SKM-1 (cell line): Measurements from ENCODE around the gene KCTD5.
A peak's percentile ranks its signal among the peaks of the same experiment; 100 is the strongest.

ENCODE experiments used
- DNase-seq: peaks from one replicate; lab custom pipeline; 2025; ENCODE audit not compliant: unreplicated experiment; lab: John Stamatoyannopoulos, UW

The KCTD5 gene

GRCh38 chr16:2708955-2709587 is 26.7 kb downstream of the KCTD5 start:
- no peak for DNase-seq

DNA sequence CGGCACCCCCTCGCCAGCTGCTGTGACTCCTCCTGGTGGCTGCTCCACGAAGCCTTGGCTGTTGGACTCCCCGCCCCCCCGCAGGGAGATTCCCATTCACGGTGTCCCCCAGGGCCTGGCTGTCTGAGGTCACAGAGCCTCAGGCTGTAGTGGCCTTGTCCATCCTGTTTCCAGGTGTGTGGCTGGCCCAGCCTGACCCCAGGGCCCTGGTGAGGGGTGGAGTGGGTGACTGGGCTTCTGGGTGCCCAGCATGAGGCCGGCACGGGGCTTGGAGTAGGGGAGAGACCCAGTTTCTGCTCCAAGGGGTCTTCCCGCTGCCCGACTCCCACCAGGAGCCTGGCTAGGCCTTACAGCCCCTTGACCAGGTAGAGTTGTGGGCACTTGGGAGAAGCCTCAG is 27.3 kb downstream of the KCTD5 start:
- no peak for DNase-seq

DNA sequence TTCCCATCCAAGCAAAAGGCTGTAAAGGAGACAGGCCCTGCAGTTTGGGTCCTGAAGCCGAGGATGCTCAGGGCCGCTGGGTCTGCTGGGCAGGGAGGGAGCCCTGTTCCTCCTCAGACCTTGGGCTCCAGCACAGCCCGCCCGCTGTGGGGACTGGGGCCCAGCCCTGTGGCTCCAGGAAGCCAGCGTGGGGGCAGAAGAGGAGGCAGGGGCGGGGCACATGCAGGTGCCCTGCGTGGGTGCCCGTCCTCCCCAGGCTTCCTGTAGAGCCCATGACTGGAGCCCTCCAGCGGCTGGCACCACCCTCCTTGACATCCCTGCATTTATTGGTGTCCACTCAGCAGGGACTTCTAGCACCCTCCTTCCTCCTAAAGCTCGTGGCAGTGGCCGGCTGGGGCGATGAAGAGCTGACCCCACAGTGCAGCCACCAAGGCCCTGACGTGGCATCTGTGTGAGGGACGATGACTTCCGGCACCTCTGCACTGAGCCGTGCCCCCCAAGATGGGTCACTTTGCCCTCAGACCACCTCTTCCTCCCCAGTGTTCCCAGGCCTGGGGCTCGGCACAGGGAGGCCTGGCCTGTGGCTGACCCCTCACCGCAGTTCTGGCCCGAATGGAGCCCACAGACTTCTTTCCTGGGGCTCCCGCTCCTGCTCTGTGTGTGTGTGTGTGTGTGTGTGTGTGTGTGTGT is 27.8 kb downstream of the KCTD5 start:
- no peak for DNase-seq

DNA sequence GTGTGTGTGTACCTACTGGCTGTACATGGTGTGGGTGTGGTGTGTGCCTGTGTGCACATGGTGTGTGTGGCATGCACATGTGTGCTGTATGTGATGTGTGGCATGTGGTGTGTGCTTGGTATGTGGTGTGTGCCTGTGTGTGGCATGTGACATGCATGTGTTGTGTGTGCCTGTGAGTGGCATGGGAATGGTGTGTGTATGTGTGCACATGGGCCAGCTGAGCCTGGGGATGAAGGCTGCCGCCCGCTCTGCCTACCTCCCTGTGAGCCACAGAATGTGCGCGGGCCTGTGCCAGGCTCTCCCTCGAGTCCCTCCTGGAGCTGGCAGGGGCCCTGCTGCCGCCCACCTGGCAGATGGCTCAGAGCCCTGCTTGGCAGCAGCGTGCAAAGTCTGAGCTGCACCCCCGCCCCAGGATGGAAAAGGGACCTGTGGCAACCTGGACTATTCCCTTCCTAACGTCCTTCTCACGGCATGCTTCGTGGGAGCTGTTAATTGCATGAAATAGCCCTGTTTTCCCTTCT is 28.4 kb downstream of the KCTD5 start:
- DNase-seq, result no peak

GRCh38 chr16:2711370-2712062 is 29.2 kb downstream of the KCTD5 start:
- no peak for DNase-seq

DNA sequence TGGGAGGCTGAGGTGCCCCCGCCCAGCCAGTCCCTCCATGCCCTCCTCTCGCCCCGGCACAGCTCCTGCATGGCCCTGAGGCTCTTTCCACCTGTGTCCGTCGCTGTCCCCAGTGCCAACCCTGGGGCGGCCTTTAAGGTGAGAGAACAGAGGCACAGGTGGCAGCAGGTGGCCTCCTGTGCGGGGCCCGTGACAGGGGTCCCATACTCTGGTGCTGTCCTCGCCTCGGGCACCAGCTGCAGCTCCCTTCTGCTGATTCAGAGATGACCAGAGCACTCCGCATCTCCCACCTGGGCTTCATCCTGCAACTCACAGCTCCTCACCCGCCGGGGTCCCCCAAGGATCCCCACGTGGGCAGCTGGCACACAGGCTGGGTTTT is 29.7 kb downstream of the KCTD5 start:
- no peak for DNase-seq

- no peak for DNase-seq
These were observed 30.2 kb downstream of the KCTD5 start for GRCh38 chr16:2712546-2712945.

DNA sequence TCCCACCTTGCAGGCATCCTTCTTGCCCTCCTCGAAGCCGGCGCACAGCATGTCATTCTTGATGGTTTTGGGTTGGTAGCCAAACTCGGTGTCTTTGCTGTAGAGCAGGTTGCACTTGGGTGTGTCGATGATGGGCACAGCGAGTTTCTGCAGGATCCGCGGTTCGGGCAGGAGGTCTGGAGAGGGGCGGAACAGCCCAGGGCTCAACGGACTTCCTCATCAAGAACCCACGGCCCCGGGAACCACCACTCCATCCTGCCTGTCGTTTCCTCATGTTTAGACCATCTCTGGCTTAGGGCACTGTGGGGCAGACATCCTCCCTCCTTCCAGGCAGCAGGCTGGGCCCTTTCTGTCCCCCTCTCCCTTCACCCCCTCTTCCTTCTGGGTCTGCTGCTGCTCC is 31.2 kb downstream of the KCTD5 start:
- DNase-seq, result no peak

GRCh38 chr16:2713985-2714774 is 31.9 kb downstream of the KCTD5 start:
- no peak for DNase-seq

GRCh38 chr16:2715064-2715463 is 32.7 kb downstream of the KCTD5 start:
- DNase-seq, result no peak

DNA sequence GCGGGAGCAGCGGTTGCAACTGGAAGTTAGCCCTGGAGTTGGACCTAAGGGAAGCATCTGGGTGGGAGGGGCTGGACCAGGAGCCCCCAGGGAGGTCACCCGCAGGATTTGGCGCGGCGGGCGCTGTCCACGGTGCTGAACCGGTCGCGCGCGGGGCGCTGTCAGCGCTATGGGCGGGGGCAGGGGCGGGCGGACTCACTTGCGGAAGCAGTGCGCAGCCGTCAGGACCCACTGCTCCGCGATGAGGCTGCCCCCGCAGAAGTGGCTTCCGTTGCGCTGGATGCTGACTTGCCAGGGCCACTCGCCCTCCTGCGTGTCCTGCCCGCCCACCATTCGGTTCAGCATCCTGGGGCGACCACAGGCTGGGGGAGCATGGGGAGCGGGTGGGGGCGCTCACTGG is 33.2 kb downstream of the KCTD5 start:
- no peak for DNase-seq

DNA sequence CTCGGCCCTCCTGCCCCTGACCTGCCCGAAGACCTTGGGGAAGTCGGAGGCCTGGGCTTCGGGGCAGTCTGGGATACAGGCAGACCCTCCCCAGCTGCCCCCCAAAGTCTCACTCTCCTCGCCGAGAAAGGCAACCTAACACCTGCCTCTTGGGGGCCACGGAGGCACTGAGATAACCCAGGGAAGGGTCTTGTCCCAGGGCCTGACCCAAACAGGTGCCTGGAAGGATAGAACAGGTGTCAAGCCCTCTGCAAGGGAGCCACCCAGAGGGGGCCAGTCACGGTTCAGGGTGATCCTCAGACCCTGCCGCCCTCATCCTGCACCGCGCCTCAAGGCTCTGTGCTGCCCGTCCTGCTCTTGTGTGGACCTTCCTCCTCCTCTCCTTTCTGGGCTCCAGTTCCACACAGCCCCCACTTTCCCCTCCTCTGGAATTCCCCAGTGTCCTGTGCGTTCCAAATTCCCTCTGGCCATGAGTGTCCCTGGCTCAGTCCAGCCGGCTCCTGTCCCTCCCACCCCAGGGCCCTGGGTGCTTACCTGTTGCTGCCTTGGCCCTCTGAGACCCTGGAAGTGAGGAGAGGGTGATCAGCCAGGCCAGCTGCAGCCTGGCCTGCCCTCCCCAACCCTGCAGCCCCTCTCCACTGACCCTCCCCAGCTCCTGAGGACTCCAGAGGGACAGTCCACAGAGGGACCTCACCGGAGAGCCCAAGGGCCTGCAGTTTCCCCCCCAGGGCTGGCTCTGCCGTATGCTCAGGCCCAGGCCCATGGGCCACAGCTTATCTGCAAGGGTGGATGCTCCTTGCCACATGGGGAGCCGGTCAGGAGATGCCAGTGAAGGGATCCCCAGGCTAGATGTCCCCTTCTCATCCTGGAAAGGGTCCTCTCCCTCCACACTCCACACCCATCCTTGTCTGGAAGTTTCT is 33.9 kb downstream of the KCTD5 start:
- no peak for DNase-seq

DNA sequence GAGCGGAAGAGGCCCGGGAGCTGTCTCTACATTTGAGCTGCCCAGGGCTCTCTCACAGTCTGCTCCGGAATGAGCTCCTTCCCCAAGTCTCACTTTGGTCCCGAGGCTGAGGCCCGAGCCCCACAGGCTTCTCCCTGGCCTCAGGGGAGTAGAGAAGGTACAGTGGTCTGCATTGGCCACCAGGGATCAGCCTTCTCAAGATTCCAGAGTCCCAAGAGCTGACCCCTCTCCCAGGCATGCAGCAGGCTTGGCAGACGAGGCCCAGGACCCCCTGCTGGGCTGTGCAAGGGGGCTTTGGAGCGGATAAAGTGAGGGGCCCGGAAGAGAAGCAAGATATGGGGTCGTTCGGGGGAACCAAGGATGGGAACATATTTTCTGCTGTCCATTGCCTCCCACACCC is 34.6 kb downstream of the KCTD5 start:
- no peak for DNase-seq

- no peak for DNase-seq
These were observed 35.3 kb downstream of the KCTD5 start for GRCh38 chr16:2717383-2718263.

DNA sequence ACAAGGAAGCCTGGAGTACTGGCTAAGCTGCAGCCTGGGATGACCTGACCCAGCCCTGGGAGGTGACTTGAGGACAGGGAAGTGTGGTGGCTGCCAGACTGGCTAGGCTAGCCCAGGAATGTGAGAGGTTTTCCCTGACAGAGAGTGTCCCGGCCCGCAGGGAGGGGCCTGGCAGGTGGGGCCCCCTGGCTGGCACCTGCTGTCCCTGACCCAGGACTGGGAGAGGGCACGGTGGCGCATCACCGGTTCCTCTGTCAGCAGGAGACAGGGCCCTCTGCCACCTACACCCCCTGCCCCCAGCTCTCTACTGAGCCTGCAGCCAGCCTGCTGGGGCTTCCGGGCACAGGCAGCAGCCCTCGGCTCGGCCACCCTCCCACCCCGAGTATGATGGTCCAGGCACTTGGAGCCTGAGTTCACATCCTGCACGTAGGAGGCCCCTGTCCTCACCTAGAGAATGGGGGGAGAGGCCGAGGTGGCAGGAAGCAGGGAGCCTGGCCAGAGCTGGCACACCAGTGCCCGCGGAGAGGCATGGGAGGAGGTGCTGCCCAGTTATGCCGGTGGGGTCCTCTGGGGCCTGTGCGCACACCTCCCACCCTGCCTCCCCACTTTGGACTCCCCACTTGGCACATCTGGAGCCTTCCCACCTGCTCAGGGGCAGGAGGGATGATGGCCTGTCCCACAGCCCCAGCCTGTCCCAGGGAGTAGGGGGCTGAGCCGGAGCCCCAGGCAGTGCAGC is 37.2 kb downstream of the KCTD5 start:
- no peak for DNase-seq

- no peak for DNase-seq
These were observed 37.7 kb downstream of the KCTD5 start, which contains the start of gene PRSS27 for GRCh38 chr16:2720064-2720457. TSS of gene PRSS27 (minus strand) at chr16:2720224. CDS start at chr16:2720160, 64 bp downstream.

- peak; percentile 56 for DNase-seq
These were observed 38.7 kb downstream of the KCTD5 start for GRCh38 chr16:2720719-2721633.
